ENCODE results near the gene FMNL2. TPM values are rescaled to one million over a fixed set of nuclear protein-coding genes. Genes with fewer than 3 reads are reported as not detected.

FMNL2 gene
- total and polyA plus RNA-seq, 2 experiments from 2014 or later = 5.1 to 11.7 TPM

- no peaks in the 10 kb centered on the region for H3K36me3 ChIP-seq
- no peak overlapping the region for H3K27ac ChIP-seq
- H3K9me3 ChIP-seq (ENCODE audit: low read depth) = no peaks in the 10 kb centered on the region
- no peak overlapping the region for H3K4me3 ChIP-seq
- TF ChIP-seq CTCF (IDR thresholded peaks at IDR 0.05; ENCODE audit: low read depth, low read length) = no peak
- DNase-seq (ENCODE audit: low read depth in 1 of 2, low spot score in 1 of 2) = no peak
- H3K27me3 ChIP-seq = no peaks in the 10 kb centered on the region
- no peaks in the 10 kb centered on the region for H3K4me1 ChIP-seq (ENCODE audit: low read depth)
Measured at GRCh38 chr2:152557273-152557888, 222.4 kb downstream of the FMNL2 start.

GRCh38 chr2:152558158-152558984 lies 223.4 kb downstream of the FMNL2 start:
- no peak overlapping the region for H3K27ac ChIP-seq
- DNase-seq (ENCODE audit: low read depth in 1 of 2, low spot score in 1 of 2) = peak in 1 of 2 donors; percentile 93
- no peaks in the 10 kb centered on the region for H3K36me3 ChIP-seq
- no peaks in the 10 kb centered on the region for H3K27me3 ChIP-seq
- TF ChIP-seq CTCF (IDR thresholded peaks at IDR 0.05; ENCODE audit: low read depth, low read length) = no peak
- H3K4me3 ChIP-seq = no peak overlapping the region
- H3K9me3 ChIP-seq (ENCODE audit: low read depth) = no peaks in the 10 kb centered on the region
- no peaks in the 10 kb centered on the region for H3K4me1 ChIP-seq (ENCODE audit: low read depth)

GRCh38 chr2:152559008-152559407 lies 224.0 kb downstream of the FMNL2 start:
- Histone ChIP-seq H3K27ac (no peak overlapping the region), H3K4me3 (no peak overlapping the region), H3K4me1 (ENCODE audit: low read depth) (no peaks in the 10 kb centered on the region), H3K36me3 (no peaks in the 10 kb centered on the region), H3K27me3 (no peaks in the 10 kb centered on the region), H3K9me3 (ENCODE audit: low read depth) (no peaks in the 10 kb centered on the region)
- no peak for DNase-seq (ENCODE audit: low read depth in 1 of 2, low spot score in 1 of 2)
- TF ChIP-seq CTCF (IDR thresholded peaks at IDR 0.05; ENCODE audit: low read depth, low read length) = no peak

GRCh38 chr2:152560166-152560565 lies 225.2 kb downstream of the FMNL2 start:
- H3K4me1 ChIP-seq (ENCODE audit: low read depth) = peaks cover 5% of the 10 kb centered on the region
- no peak for DNase-seq (ENCODE audit: low read depth in 1 of 2, low spot score in 1 of 2)
- no peak for TF ChIP-seq CTCF (IDR thresholded peaks at IDR 0.05; ENCODE audit: low read depth, low read length)
- H3K36me3 ChIP-seq = no peaks in the 10 kb centered on the region
- no peaks in the 10 kb centered on the region for H3K27me3 ChIP-seq
- no peak overlapping the region for H3K4me3 ChIP-seq
- no peak overlapping the region for H3K27ac ChIP-seq
- H3K9me3 ChIP-seq (ENCODE audit: low read depth) = no peaks in the 10 kb centered on the region

- TF ChIP-seq CTCF (IDR thresholded peaks at IDR 0.05; ENCODE audit: low read depth, low read length) = no peak
- H3K4me3 ChIP-seq = no peak overlapping the region
- H3K4me1 ChIP-seq (ENCODE audit: low read depth) = peaks cover 5% of the 10 kb centered on the region
- no peak for DNase-seq (ENCODE audit: low read depth in 1 of 2, low spot score in 1 of 2)
- no peaks in the 10 kb centered on the region for H3K27me3 ChIP-seq
- no peaks in the 10 kb centered on the region for H3K9me3 ChIP-seq (ENCODE audit: low read depth)
- no peak overlapping the region for H3K27ac ChIP-seq
- no peaks in the 10 kb centered on the region for H3K36me3 ChIP-seq
Measured at GRCh38 chr2:152560873-152561595, 226.1 kb downstream of the FMNL2 start.

Measured in cardiac muscle cell (in vitro differentiated cells and primary cell).